Measurements from ENCODE around the gene POLDIP2. TPM values are rescaled to one million over a fixed set of nuclear protein-coding genes. Genes with fewer than 3 reads are reported as not detected.

The POLDIP2 gene
- total RNA-seq, 2 experiments from 2014 or later = 22.1 to 23.9 TPM

DNA sequence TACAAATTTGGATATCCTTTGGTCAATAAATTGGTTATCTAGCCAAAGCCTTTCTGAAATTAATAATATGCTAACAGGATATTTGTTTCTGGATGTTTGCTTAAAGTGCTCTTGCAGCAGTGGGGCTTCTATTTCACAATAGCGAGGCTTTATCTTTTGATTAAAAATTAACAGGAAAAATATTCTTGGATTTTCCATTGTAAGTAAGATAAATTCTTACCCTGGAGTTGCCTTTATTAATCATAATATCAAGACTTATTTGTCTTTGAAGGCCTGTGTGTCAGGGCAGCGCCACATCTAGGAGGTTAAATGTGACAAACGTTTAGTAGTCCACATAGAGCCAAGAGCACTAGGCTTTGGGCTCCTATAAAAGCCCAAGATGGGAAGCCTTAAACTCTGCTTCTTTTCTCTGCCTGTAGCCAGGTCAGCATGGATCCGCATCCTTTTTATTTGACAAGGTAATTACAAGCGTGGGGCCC, 33.0 kb downstream of the POLDIP2 start:
- H3K4me1 ChIP-seq (ENCODE audit: insufficient read depth, low read length) = peaks cover 6% of the 10 kb centered on the region
- peaks cover 17% of the 10 kb centered on the region for H3K36me3 ChIP-seq (ENCODE audit: insufficient read depth, low read length)
- no peak overlapping the region for H3K27ac ChIP-seq (ENCODE audit: low read depth in 1 of 2, low read length in 2 of 2)
- ATAC-seq (ENCODE audit: poor library complexity) = no peak
- intact Hi-C loops (cut with DNase I, micrococcal nuclease) = no loop called here
- H3K4me1 Mint-ChIP-seq (ENCODE audit: low read depth) = peaks cover 10% of the 10 kb centered on the region
- no peaks in the 10 kb centered on the region for H3K9me3 ChIP-seq (ENCODE audit: control insufficient read depth in 1 of 2, insufficient read depth in 1 of 2, low read length in 2 of 2)
- no peaks in the 10 kb centered on the region for H3K27me3 Mint-ChIP-seq
- no peak overlapping the region for H3K4me3 Mint-ChIP-seq
- H3K4me3 ChIP-seq (ENCODE audit: low read length) = no peak overlapping the region
- H3K27me3 ChIP-seq (ENCODE audit: control insufficient read depth in 1 of 2, insufficient read depth in 2 of 2, low read length in 2 of 2) = no peaks in the 10 kb centered on the region
- no peak for DNase-seq
- TF ChIP-seq, protein P1, sequence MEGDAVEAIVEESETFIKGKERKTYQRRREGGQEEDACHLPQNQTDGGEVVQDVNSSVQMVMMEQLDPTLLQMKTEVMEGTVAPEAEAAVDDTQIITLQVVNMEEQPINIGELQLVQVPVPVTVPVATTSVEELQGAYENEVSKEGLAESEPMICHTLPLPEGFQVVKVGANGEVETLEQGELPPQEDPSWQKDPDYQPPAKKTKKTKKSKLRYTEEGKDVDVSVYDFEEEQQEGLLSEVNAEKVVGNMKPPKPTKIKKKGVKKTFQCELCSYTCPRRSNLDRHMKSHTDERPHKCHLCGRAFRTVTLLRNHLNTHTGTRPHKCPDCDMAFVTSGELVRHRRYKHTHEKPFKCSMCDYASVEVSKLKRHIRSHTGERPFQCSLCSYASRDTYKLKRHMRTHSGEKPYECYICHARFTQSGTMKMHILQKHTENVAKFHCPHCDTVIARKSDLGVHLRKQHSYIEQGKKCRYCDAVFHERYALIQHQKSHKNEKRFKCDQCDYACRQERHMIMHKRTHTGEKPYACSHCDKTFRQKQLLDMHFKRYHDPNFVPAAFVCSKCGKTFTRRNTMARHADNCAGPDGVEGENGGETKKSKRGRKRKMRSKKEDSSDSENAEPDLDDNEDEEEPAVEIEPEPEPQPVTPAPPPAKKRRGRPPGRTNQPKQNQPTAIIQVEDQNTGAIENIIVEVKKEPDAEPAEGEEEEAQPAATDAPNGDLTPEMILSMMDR (IDR thresholded peaks at IDR 0.05) = no peak
- peaks cover 32% of the 10 kb centered on the region for H3K36me3 Mint-ChIP-seq (ENCODE audit: low read depth)
- ChIA-PET POLR2A (no interaction called here), CTCF (no interaction called here)
- H3K9me3 Mint-ChIP-seq = no peaks in the 10 kb centered on the region
- H3K27ac Mint-ChIP-seq = no peak overlapping the region

- Mint-ChIP-seq H3K36me3 (ENCODE audit: low read depth) (no peaks in the 10 kb centered on the region), H3K4me3 (peak overlapping the region; percentile 96), H3K4me1 (ENCODE audit: low read depth) (peaks cover 24% of the 10 kb centered on the region), H3K9me3 (no peaks in the 10 kb centered on the region), H3K27me3 (no peaks in the 10 kb centered on the region), H3K27ac (no peak overlapping the region)
- Histone ChIP-seq H3K27ac (ENCODE audit: low read depth in 1 of 2, low read length in 2 of 2) (no peak overlapping the region), H3K9me3 (ENCODE audit: control insufficient read depth in 1 of 2, insufficient read depth in 1 of 2, low read length in 2 of 2) (no peaks in the 10 kb centered on the region), H3K36me3 (ENCODE audit: insufficient read depth, low read length) (no peaks in the 10 kb centered on the region), H3K4me1 (ENCODE audit: insufficient read depth, low read length) (peaks cover 20% of the 10 kb centered on the region), H3K27me3 (ENCODE audit: control insufficient read depth in 1 of 2, insufficient read depth in 2 of 2, low read length in 2 of 2) (no peaks in the 10 kb centered on the region), H3K4me3 (ENCODE audit: low read length) (no peak overlapping the region)
- CTCF ChIA-PET = interaction anchor here (2.6 kb wide), 1 partner anchor 15 kb away, joined by 15 read pairs; the partner anchor contains the start of genes IFT20 and TNFAIP1
- TF ChIP-seq, protein P1 (IDR thresholded peaks at IDR 0.05) = no peak
- intact Hi-C loops (cut with DNase I, micrococcal nuclease) = no loop called here
- POLR2A ChIA-PET = interaction anchor here (2.8 to 4.2 kb wide), 2 partner anchors 11 to 15 kb away, joined by 7 to 28 read pairs; partner anchors contain the start of genes IFT20 and TNFAIP1
- ATAC-seq (ENCODE audit: poor library complexity) = no peak
- DNase-seq = no peak
Measured at GRCh38 chr17:28320215-28321061, 36.9 kb downstream of the POLDIP2 start.

DNA sequence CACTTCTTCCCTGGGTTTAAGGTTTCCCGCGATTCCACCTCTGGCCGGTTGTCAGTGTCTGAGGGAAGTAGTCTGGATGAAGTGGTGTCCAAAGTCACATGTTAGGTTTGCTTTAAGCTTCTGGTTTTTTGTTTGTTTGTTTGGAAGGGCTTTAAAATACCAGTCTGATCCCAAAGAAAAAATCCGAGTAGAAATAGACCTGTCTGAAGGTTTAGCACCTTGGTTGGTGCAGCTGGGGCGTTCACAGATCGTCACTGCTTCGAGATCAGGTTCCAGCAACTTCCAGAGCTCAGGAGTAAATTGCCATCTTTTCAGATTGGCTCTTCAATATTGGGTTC, 37.8 kb downstream of the POLDIP2 start:
- Histone ChIP-seq H3K36me3 (ENCODE audit: insufficient read depth, low read length) (no peaks in the 10 kb centered on the region), H3K9me3 (ENCODE audit: control insufficient read depth in 1 of 2, insufficient read depth in 1 of 2, low read length in 2 of 2) (no peaks in the 10 kb centered on the region), H3K27me3 (ENCODE audit: control insufficient read depth in 1 of 2, insufficient read depth in 2 of 2, low read length in 2 of 2) (no peaks in the 10 kb centered on the region), H3K4me1 (ENCODE audit: insufficient read depth, low read length) (peaks cover 20% of the 10 kb centered on the region), H3K4me3 (ENCODE audit: low read length) (peak overlapping the region; percentile 73), H3K27ac (ENCODE audit: low read depth in 1 of 2, low read length in 2 of 2) (no peak overlapping the region)
- POLR2A ChIA-PET = interaction anchor here (0.9 to 4.2 kb wide), 6 partner anchors 12 to 632 kb away, joined by 3 to 28 read pairs (median 6); partner anchors contain the start of genes IFT20, PHF12, POLDIP2 and SARM1
- no peak for ATAC-seq (ENCODE audit: poor library complexity)
- no peaks in the 10 kb centered on the region for H3K27me3 Mint-ChIP-seq
- H3K36me3 Mint-ChIP-seq (ENCODE audit: low read depth) = no peaks in the 10 kb centered on the region
- no peak for DNase-seq
- CTCF ChIA-PET = interaction anchor here (0.6 to 2.6 kb wide), 3 partner anchors 16 to 36 kb away, joined by 3 to 15 read pairs (median 3); partner anchors contain the start of genes IFT20 and TNFAIP1
- peaks cover 24% of the 10 kb centered on the region for H3K4me1 Mint-ChIP-seq (ENCODE audit: low read depth)
- TF ChIP-seq, protein P1 (IDR thresholded peaks at IDR 0.05) = no peak
- no peaks in the 10 kb centered on the region for H3K9me3 Mint-ChIP-seq
- intact Hi-C loops (cut with DNase I, micrococcal nuclease) = loop anchor here (1.0 to 5.0 kb wide), 4 partner anchors 16 to 277 kb away; partner anchors contain the start of genes IFT20 (in 2 of the 2), TNFAIP1 (in 2 of the 2), NLK (in 1 of the 2) and POLDIP2 (in 1 of the 2)
- peak overlapping the region; percentile 79 for H3K27ac Mint-ChIP-seq
- peak overlapping the region; percentile 96 for H3K4me3 Mint-ChIP-seq

All from CD4-positive, alpha-beta T cell (primary cell).